HepG2 (cell line): ENCODE measurements around the gene SLC26A5. TPM values are rescaled to one million over a fixed set of nuclear protein-coding genes. Genes with fewer than 3 reads are reported as not detected.
A peak's percentile ranks its signal among the peaks of the same experiment; 100 is the strongest.

Experiments used
- AHR ChIP-seq: IDR thresholded peaks from 2 replicates; pipeline ENCODE4 v1.6.1; 2018; ENCODE audit warnings: missing genetic modification reagents, missing compliant biosample characterization
- CBFB ChIP-seq: sonication (generic); formaldehyde crosslinking; IDR thresholded peaks from 2 replicates; pipeline ENCODE4 v1.4.0; 2020; ENCODE audit warnings: missing genetic modification reagents
- CEBPG ChIP-seq: IDR thresholded peaks from 2 replicates; pipeline ENCODE4 v1.6.1; 2016
- FOXC1 ChIP-seq: sonication (generic); formaldehyde crosslinking; IDR thresholded peaks from 2 replicates; pipeline ENCODE4 v1.8.0; 2022; ENCODE audit warnings: mild to moderate bottlenecking, missing genetic modification reagents, borderline replicate concordance
- GATAD2A ChIP-seq: IDR thresholded peaks from 2 replicates; pipeline ENCODE4 v1.6.1; 2016
- HNRNPH1 ChIP-seq: fragments of 200-400 bp; formaldehyde crosslinking; optimal IDR thresholded peaks from 2 replicates; pipeline ENCODE3; 2017; ENCODE audit warnings: mild to moderate bottlenecking, low read depth, low read length
- IKZF1 ChIP-seq: fragments of 450-650 bp; IDR thresholded peaks from 2 replicates; pipeline ENCODE4 v1.7.1; 2016
- KDM3A ChIP-seq: IDR thresholded peaks from 2 replicates; pipeline ENCODE4 v1.6.1; 2018; ENCODE audit warnings: low read depth, missing compliant biosample characterization
- KLF16 ChIP-seq, 2 experiments: sonication (generic) in 1 of 2; formaldehyde crosslinking in 1 of 2; IDR thresholded peaks; 2 replicates each; pipeline versions ENCODE4 v1.6.1 to v1.8.0; 2016 to 2023; ENCODE audit warnings: missing genetic modification reagents in 2 of 2, missing compliant biosample characterization in 1 of 2
- NCOA1 ChIP-seq: sonication (generic); formaldehyde crosslinking; IDR thresholded peaks from 2 replicates; pipeline ENCODE4 v1.9.0; 2021; ENCODE audit warnings: missing genetic modification reagents
- TGIF2 ChIP-seq: IDR thresholded peaks from 2 replicates; pipeline ENCODE4 v1.6.1; 2016; ENCODE audit warnings: control low read depth, missing compliant biosample characterization
- TMF1 ChIP-seq: sonication (generic); formaldehyde crosslinking; IDR thresholded peaks from 2 replicates; pipeline ENCODE4 v1.8.1; 2022; ENCODE audit warnings: low read depth, missing genetic modification reagents
- ZFP82 ChIP-seq: sonication (generic); formaldehyde crosslinking; IDR thresholded peaks from 2 replicates; pipeline ENCODE4 v1.5.1; 2020; ENCODE audit warnings: mild to moderate bottlenecking, missing genetic modification reagents, borderline replicate concordance
- ZMYM4 ChIP-seq: sonication (generic); formaldehyde crosslinking; IDR thresholded peaks from 2 replicates; pipeline ENCODE4 v1.8.1; 2023; ENCODE audit warnings: mild to moderate bottlenecking, missing genetic modification reagents
- ZNF251 ChIP-seq: sonication (generic); formaldehyde crosslinking; IDR thresholded peaks from 2 replicates; pipeline ENCODE4 v1.9.0; 2021; ENCODE audit warnings: mild to moderate bottlenecking, missing genetic modification reagents
- ZNF501 ChIP-seq: sonication (generic); formaldehyde crosslinking; IDR thresholded peaks from 2 replicates; pipeline ENCODE4 v1.5.1; 2020; ENCODE audit warnings: mild to moderate bottlenecking, moderate library complexity, missing genetic modification reagents
- ZNF737 ChIP-seq: sonication (generic); formaldehyde crosslinking; IDR thresholded peaks from 2 replicates; pipeline ENCODE4 v1.5.0; 2020; ENCODE audit warnings: missing genetic modification reagents, mild to moderate bottlenecking, borderline replicate concordance
- ZNF792 ChIP-seq: IDR thresholded peaks from 2 replicates; pipeline ENCODE4 v1.6.1; 2016
- ZSCAN31 ChIP-seq: sonication (generic); formaldehyde crosslinking; IDR thresholded peaks from 2 replicates; pipeline ENCODE4 v1.5.0; 2020; ENCODE audit warnings: low read depth, mild to moderate bottlenecking, missing genetic modification reagents
- polyA plus RNA-seq, 8 experiments: library from polyadenylated mRNA; depleted of rRNA in 3 of 8; stranded (reverse) in 7 of 8; unstranded in 1 of 8; fragments of >200 nt; fragmentation: Illumina TruSeq in 4 of 8; extraction: Trizol in 4 of 8; gene quantifications; 2 replicates each; pipeline versions ENCODE4 v1.2.1 to v1.2.3, GENCODE V29; 2011 to 2016; ENCODE audit warnings: low read depth in 4 of 8, missing spikeins in 1 of 8, mixed read lengths in 1 of 8; ENCODE audit not compliant: insufficient read depth in 1 of 8
- total RNA-seq, 5 experiments: library from RNA; depleted of rRNA; stranded (reverse); fragments of >200 nt; fragmentation: Illumina TruSeq; extraction: Trizol; gene quantifications; 2 replicates each; pipeline ENCODE4 v1.2.3, GENCODE V29; 2016; ENCODE audit warnings: low read depth in 1 of 5
- TF ChIP-seq, protein P1 (sequence below): sonication (generic); formaldehyde crosslinking; IDR thresholded peaks from 2 replicates; pipeline ENCODE4 v1.4.0; 2020; ENCODE audit warnings: mild to moderate bottlenecking, missing genetic modification reagents
- TF ChIP-seq, protein P2 (sequence below): sonication (generic); formaldehyde crosslinking; IDR thresholded peaks from 2 replicates; pipeline ENCODE4 v1.8.1; 2023; ENCODE audit warnings: mild to moderate bottlenecking, missing genetic modification reagents
- TF ChIP-seq, protein P3 (sequence below): IDR thresholded peaks from 2 replicates; pipeline ENCODE4 v1.6.1; 2016; ENCODE audit warnings: mild to moderate bottlenecking, missing biosample characterization, missing genetic modification reagents
- TF ChIP-seq, protein P4 (sequence below): sonication (generic); formaldehyde crosslinking; IDR thresholded peaks from 2 replicates; pipeline ENCODE4 v1.5.0; 2020; ENCODE audit warnings: mild to moderate bottlenecking, missing genetic modification reagents, borderline replicate concordance
- TF ChIP-seq, protein P5 (sequence below): sonication (generic); formaldehyde crosslinking; IDR thresholded peaks from 2 replicates; pipeline ENCODE4 v1.4.0; 2020; ENCODE audit warnings: mild to moderate bottlenecking, missing genetic modification reagents
- TF ChIP-seq, protein P6 (sequence below): sonication (generic); formaldehyde crosslinking; IDR thresholded peaks from 2 replicates; pipeline ENCODE4 v1.8.0; 2022; ENCODE audit warnings: mild to moderate bottlenecking, missing genetic modification reagents, moderate library complexity

SLC26A5 gene
- total and polyA plus RNA-seq, 2 of the 13 experiments (the other 11 are each of a cell fraction or from before 2014, with no cell fraction given): 0.08 to 0.11 TPM

DNA sequence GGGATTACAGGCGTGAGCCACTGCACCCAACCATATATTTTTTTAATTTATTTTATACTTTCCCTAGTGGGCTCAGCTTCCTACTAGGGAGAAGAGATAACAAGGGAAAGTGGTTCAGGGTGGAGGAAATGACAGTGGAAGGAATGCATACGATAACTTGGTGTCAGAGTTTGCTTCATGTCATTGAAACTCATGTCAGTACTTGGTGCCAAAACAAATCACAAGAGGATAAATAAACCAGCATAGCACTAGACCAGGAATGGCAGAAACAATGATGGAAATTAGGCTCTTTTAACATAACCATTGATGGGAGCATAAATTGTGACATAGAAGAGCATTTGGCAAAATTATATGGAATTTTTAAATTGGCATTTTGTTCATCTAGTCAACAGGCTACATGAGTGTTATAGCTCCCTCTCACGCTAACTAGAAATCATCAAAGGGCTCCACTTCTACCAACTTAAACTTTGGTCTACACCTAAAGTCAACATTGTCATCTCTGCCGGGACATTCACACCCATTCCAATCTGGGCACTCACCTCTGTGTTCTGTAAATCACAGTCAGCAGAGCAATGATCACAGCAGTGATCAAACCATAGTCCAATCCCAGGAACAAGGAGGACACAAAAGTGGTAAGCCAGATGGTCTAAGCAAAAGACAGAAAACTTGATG, 57.4 kb downstream of the SLC26A5 start (continued):
- no peak for TF ChIP-seq ZNF737 (CRISPR knock-in tag)
- no peak for TF ChIP-seq NCOA1 (CRISPR knock-in tag)
- TF ChIP-seq ZNF501: no peak
- TF ChIP-seq ZNF251 (CRISPR knock-in tag): no peak
- TF ChIP-seq, protein P1, sequence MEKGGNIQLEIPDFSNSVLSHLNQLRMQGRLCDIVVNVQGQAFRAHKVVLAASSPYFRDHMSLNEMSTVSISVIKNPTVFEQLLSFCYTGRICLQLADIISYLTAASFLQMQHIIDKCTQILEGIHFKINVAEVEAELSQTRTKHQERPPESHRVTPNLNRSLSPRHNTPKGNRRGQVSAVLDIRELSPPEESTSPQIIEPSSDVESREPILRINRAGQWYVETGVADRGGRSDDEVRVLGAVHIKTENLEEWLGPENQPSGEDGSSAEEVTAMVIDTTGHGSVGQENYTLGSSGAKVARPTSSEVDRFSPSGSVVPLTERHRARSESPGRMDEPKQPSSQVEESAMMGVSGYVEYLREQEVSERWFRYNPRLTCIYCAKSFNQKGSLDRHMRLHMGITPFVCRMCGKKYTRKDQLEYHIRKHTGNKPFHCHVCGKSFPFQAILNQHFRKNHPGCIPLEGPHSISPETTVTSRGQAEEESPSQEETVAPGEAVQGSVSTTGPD (CRISPR knock-in tag): no peak
- TF ChIP-seq KDM3A (CRISPR knock-in tag): no peak
- TF ChIP-seq, protein P2, sequence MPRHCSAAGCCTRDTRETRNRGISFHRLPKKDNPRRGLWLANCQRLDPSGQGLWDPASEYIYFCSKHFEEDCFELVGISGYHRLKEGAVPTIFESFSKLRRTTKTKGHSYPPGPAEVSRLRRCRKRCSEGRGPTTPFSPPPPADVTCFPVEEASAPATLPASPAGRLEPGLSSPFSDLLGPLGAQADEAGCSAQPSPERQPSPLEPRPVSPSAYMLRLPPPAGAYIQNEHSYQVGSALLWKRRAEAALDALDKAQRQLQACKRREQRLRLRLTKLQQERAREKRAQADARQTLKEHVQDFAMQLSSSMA (CRISPR knock-in tag): no peak
- peak; percentile 55; the same call in 1 of the 2 replicates for TF ChIP-seq ZMYM4
- no peak for TF ChIP-seq FOXC1
- TF ChIP-seq, protein P3, sequence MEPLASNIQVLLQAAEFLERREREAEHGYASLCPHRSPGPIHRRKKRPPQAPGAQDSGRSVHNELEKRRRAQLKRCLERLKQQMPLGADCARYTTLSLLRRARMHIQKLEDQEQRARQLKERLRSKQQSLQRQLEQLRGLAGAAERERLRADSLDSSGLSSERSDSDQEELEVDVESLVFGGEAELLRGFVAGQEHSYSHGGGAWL (CRISPR knock-in tag): no peak
- TF ChIP-seq ZSCAN31 (CRISPR knock-in tag): 0 out of 2 replicates have a peak, but pooled peaks have one; percentile 28
- no peak for TF ChIP-seq TGIF2 (CRISPR knock-in tag)
- no peak; the same call in 1 of the 2 replicates for TF ChIP-seq AHR (CRISPR knock-in tag)
- no peak for TF ChIP-seq IKZF1
- no peak for TF ChIP-seq CBFB (CRISPR knock-in tag)
- 0 out of 2 replicates have a peak, but pooled peaks have one; percentile 5 for TF ChIP-seq CEBPG (CRISPR knock-in tag)
- TF ChIP-seq ZFP82 (CRISPR knock-in tag): no peak
- TF ChIP-seq, protein P4, sequence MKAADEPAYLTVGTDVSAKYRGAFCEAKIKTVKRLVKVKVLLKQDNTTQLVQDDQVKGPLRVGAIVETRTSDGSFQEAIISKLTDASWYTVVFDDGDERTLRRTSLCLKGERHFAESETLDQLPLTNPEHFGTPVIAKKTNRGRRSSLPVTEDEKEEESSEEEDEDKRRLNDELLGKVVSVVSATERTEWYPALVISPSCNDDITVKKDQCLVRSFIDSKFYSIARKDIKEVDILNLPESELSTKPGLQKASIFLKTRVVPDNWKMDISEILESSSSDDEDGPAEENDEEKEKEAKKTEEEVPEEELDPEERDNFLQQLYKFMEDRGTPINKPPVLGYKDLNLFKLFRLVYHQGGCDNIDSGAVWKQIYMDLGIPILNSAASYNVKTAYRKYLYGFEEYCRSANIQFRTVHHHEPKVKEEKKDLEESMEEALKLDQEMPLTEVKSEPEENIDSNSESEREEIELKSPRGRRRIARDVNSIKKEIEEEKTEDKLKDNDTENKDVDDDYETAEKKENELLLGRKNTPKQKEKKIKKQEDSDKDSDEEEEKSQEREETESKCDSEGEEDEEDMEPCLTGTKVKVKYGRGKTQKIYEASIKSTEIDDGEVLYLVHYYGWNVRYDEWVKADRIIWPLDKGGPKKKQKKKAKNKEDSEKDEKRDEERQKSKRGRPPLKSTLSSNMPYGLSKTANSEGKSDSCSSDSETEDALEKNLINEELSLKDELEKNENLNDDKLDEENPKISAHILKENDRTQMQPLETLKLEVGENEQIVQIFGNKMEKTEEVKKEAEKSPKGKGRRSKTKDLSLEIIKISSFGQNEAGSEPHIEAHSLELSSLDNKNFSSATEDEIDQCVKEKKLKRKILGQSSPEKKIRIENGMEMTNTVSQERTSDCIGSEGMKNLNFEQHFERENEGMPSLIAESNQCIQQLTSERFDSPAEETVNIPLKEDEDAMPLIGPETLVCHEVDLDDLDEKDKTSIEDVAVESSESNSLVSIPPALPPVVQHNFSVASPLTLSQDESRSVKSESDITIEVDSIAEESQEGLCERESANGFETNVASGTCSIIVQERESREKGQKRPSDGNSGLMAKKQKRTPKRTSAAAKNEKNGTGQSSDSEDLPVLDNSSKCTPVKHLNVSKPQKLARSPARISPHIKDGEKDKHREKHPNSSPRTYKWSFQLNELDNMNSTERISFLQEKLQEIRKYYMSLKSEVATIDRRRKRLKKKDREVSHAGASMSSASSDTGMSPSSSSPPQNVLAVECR: no peak; the same call in 1 of the 2 replicates
- TF ChIP-seq ZNF792 (CRISPR knock-in tag): no peak
- TF ChIP-seq, protein P5, sequence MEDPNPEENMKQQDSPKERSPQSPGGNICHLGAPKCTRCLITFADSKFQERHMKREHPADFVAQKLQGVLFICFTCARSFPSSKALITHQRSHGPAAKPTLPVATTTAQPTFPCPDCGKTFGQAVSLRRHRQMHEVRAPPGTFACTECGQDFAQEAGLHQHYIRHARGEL (CRISPR knock-in tag): no peak
- no peak for TF ChIP-seq KLF16 (CRISPR knock-in tag; IDR thresholded peaks at IDR 0.05)
- TF ChIP-seq GATAD2A (CRISPR knock-in tag): peak; percentile 80
- no peak for TF ChIP-seq TMF1 (CRISPR knock-in tag)
- TF ChIP-seq, protein P6, sequence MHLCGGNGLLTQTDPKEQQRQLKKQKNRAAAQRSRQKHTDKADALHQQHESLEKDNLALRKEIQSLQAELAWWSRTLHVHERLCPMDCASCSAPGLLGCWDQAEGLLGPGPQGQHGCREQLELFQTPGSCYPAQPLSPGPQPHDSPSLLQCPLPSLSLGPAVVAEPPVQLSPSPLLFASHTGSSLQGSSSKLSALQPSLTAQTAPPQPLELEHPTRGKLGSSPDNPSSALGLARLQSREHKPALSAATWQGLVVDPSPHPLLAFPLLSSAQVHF (CRISPR knock-in tag): no peak
- TF ChIP-seq HNRNPH1: no peak
